Fibroblast of the aortic adventitia (primary cell): Measurements from ENCODE around the gene MYO5B. TPM values are rescaled to one million over a fixed set of nuclear protein-coding genes. Genes with fewer than 3 reads are reported as not detected.

Experiments
- DNase-seq: peaks from one replicate; pipeline ENCODE4 v3.0.0-alpha.2; 2010; ENCODE audit warnings: low read depth
- H3K4me3 ChIP-seq: 2 replicates; pipeline ENCODE4 v1.5.1; 2011; ENCODE audit warnings: low read depth, mild to moderate bottlenecking, control low read depth, low read length, moderate library complexity
- total RNA-seq: library from RNA; depleted of rRNA; stranded (reverse); fragments of >200 nt; gene quantifications from 2 replicates; pipeline ENCODE4 v1.2.3, GENCODE V29; 2012; ENCODE audit warnings: low replicate concordance
- TF ChIP-seq, protein P1 (sequence below): IDR thresholded peaks from 2 replicates; pipeline ENCODE4 v1.5.1; 2011; ENCODE audit warnings: mild to moderate bottlenecking, low read length, control low read depth, inconsistent platforms; ENCODE audit not compliant: insufficient read depth

Gene MYO5B
- total RNA-seq, 1 donor, result 0.09 TPM

- no peak for DNase-seq
- no peak overlapping the region for H3K4me3 ChIP-seq
- TF ChIP-seq, protein P1, sequence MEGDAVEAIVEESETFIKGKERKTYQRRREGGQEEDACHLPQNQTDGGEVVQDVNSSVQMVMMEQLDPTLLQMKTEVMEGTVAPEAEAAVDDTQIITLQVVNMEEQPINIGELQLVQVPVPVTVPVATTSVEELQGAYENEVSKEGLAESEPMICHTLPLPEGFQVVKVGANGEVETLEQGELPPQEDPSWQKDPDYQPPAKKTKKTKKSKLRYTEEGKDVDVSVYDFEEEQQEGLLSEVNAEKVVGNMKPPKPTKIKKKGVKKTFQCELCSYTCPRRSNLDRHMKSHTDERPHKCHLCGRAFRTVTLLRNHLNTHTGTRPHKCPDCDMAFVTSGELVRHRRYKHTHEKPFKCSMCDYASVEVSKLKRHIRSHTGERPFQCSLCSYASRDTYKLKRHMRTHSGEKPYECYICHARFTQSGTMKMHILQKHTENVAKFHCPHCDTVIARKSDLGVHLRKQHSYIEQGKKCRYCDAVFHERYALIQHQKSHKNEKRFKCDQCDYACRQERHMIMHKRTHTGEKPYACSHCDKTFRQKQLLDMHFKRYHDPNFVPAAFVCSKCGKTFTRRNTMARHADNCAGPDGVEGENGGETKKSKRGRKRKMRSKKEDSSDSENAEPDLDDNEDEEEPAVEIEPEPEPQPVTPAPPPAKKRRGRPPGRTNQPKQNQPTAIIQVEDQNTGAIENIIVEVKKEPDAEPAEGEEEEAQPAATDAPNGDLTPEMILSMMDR, result no peak
Measured at GRCh38 chr18:50196261-50196660, 1.3 kb upstream of the MYO5B start.

GRCh38 chr18:50195689-50196088 is 742 bp upstream of the MYO5B start:
- no peak for DNase-seq
- TF ChIP-seq, protein P1, result no peak

GRCh38 chr18:50193796-50194630 is 934 bp downstream of the MYO5B start:
- no peak overlapping the region for H3K4me3 ChIP-seq
- no peak for DNase-seq
- TF ChIP-seq, protein P1, result no peak

More at GRCh38 chr18:50195689-50196088, 742 bp upstream of the MYO5B start:
- no peak overlapping the region for H3K4me3 ChIP-seq

DNA sequence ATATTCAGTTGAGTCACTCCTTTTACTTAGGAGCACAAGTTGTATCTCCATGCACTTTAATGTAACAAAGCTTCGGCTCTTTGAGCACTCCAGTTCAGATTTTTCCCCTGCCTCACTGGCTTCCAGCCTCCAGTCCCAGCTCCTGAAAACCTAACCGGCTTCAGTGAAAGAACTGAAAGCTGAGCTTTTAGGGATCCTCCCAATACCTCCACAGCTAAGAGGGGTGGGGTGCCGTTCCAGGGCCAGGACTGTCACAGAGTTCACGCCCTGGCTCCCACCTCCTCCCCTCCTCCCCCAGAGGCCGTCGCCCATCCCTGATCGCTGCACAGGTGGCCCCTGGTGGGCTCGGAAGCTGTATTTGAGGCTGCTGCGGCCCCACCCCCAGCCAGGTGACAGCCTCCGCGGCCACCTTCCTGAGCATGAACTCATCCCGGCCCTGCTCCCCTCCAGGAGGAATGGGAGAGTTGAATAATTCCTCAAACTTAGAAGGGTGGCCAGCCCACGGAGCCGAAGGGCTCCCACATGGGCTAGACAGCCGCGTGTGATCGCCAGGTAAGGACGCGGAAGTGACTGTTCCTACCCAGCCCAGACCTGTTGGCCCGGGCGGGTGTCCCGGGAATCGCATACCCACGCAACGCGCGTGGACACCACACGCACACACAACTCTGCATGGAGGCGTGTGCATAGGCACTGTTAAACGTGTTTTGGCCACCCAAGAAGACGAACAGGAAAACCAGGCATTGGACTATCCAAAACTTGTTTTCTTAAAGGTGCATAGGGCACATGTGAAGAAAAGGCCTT is 1.8 kb downstream of the MYO5B start:
- no peak for DNase-seq
- TF ChIP-seq, protein P1, result no peak
- H3K4me3 ChIP-seq, result no peak overlapping the region

GRCh38 chr18:50190926-50191325 is 4.0 kb downstream of the MYO5B start:
- DNase-seq, result no peak
- no peak overlapping the region for H3K4me3 ChIP-seq
- TF ChIP-seq, protein P1, result no peak

DNA sequence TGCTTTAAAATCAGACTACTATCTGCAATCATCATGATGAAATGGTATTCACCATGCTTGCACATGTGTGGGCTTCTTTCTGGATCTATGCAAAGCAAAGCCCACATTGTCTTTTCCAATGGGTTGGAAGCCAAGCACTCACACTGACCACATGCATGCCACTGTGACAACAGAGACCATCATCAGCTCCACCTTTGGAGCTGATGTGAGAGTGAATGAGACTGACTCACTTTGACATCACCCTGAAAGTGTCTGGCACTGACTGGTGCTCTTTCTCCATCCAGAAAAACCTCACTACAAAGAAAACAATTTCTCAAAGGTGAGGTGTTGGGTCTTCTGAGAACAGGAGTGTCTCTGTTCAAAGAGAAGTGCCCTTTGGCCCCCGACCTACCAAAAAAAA is 4.7 kb downstream of the MYO5B start:
- TF ChIP-seq, protein P1, result no peak
- no peak for DNase-seq
- H3K4me3 ChIP-seq, result no peak overlapping the region
